T-helper 22 cell (primary cell): ENCODE measurements around the gene ABCC3.

ENCODE experiments used
- DNase-seq: peaks from one replicate; pipeline ENCODE4 v3.0.0-alpha.2; 2020; ENCODE audit warnings: low read depth

The ABCC3 gene, protein sequence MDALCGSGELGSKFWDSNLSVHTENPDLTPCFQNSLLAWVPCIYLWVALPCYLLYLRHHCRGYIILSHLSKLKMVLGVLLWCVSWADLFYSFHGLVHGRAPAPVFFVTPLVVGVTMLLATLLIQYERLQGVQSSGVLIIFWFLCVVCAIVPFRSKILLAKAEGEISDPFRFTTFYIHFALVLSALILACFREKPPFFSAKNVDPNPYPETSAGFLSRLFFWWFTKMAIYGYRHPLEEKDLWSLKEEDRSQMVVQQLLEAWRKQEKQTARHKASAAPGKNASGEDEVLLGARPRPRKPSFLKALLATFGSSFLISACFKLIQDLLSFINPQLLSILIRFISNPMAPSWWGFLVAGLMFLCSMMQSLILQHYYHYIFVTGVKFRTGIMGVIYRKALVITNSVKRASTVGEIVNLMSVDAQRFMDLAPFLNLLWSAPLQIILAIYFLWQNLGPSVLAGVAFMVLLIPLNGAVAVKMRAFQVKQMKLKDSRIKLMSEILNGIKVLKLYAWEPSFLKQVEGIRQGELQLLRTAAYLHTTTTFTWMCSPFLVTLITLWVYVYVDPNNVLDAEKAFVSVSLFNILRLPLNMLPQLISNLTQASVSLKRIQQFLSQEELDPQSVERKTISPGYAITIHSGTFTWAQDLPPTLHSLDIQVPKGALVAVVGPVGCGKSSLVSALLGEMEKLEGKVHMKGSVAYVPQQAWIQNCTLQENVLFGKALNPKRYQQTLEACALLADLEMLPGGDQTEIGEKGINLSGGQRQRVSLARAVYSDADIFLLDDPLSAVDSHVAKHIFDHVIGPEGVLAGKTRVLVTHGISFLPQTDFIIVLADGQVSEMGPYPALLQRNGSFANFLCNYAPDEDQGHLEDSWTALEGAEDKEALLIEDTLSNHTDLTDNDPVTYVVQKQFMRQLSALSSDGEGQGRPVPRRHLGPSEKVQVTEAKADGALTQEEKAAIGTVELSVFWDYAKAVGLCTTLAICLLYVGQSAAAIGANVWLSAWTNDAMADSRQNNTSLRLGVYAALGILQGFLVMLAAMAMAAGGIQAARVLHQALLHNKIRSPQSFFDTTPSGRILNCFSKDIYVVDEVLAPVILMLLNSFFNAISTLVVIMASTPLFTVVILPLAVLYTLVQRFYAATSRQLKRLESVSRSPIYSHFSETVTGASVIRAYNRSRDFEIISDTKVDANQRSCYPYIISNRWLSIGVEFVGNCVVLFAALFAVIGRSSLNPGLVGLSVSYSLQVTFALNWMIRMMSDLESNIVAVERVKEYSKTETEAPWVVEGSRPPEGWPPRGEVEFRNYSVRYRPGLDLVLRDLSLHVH (N-terminal part only)

DNA sequence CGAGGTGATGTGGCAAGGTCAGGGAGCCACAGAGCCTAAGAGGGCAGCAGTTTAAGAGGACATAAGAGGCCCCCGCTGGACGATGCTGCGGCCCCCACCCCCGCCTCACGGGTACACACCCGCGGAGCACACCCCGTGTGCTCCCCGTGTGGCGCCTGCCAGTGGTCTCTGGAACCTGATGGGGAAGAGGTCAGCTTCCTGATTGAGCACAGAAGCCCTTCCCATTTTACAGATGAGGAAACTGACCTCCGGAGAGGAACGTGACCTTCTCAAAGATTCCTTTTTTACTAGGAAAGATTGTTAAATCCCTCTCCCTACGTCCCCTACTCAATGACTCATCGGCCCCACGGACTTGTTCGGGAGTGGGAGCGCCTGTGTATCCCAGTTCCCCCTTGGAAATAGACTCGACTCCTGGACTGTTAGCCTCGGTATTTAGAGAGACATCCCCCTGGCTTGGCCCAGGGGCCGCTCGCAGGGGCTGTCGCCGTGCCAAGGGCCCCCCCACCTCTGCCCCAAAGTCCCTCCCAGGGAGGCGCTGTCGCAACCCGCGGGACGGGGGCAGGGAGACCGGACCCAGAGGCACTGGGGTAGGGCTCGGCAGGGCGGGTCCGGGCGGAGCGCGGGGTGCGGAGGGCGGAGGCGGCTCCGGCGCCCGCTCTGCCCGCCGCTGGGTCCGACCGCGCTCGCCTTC lies at the start of gene ABCC3:
ABCC3 (plus strand) TSS at position 658 of the 691 bp plus-strand sequence. CDS start 56 bp downstream, outside the sequence.
- DNase-seq, result no peak

DNA sequence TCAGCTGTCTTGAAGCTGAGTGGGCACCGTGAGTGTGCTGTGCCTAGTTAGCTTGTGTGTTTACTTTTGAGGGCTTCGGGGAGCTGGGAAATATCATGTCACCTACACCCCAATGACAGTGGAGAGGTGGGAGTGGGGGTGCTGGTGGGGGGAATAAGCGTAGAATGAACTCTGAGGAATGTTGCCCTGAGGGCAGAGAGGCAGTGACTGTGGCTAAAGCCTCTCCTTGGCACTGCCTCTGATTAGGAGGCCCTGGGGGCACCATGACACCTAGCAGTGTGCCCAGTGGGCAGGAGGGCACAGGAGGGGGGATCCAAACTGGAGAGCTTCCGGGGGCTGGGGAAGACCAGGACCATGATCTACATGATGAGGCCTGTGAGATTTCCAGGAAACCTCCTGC lies 49.3 kb upstream of the ABCC3 start:
- DNase-seq, result no peak

DNA sequence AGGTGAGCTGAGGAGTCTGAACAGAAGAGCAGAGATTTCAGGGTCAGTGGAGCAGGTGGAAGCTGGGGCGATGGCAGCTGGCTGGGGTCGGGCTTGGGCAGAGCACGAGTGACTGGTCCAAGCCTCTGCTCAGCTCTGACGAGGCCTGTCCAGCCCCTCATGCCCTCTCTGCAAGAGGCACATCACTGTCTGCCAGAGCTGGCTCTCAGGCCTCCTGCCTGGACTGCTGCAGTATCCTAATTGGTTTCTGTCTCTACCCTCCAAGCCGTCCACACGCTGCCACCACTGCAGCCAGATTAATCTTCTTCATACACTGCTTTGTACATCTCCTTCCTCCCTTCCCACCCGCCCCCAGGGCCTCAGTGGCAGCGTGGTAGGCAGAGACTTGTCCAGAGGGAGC lies 48.8 kb upstream of the ABCC3 start:
- no peak for DNase-seq

DNA sequence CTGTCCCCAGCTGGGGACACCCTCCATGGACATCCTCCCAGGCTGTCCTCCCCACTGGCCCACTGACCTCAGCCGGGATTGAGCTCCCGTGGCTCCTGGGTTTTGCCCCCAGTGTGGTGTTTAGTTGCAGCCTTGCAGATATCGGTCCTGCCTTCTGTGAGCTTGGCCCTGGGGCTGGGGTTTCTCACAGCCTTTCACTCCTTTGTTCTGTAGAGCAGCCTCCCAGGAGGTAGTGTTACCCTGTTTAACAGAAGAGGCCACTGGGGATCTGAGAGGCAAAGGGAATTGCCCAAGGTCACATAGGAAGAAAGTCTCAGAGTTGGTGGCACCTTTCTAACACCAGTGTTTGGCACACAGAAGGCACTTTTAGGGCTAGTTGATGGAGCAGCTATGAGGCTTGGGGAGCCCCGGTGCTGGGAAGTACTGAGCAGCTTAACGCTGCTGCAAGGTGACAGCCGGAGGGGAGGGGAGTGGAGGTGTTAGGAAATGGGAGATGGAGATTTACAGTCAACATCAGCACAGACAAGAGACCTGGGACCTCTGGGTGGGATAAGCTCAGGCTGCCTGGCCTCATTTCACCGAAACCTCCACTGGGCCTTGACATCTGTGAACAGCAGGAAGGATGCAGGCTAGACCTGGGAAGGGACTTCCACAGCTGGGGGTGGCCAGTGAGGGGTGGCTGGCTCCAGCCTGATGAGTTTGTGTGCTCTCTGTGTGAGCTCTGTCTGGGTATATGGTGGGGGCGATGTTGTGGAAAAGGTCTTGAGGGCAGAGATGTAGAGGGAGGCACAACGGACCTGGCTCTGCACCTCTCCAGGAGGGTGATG lies 48.0 kb upstream of the ABCC3 start:
- no peak for DNase-seq

DNA sequence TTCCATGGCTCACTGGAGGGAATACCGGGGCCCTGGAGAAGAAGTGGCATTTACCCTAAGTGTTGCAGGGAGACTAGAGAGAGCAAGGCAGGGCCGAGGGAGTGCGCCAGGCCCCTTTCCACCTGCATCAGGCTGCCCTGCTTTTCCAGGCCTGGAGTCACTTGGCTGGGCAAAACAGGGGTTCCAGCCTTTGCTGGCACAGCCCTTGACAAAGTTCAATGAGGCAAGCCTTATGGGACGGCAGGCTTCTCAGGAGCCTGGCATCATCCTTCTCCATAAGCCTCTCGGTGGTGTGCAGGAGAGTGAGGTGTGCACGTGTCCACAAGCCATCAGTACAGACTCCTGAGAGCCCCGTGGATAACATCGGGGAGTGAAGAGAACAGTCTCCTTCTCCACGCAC lies 47.1 kb upstream of the ABCC3 start:
- no peak for DNase-seq

DNA sequence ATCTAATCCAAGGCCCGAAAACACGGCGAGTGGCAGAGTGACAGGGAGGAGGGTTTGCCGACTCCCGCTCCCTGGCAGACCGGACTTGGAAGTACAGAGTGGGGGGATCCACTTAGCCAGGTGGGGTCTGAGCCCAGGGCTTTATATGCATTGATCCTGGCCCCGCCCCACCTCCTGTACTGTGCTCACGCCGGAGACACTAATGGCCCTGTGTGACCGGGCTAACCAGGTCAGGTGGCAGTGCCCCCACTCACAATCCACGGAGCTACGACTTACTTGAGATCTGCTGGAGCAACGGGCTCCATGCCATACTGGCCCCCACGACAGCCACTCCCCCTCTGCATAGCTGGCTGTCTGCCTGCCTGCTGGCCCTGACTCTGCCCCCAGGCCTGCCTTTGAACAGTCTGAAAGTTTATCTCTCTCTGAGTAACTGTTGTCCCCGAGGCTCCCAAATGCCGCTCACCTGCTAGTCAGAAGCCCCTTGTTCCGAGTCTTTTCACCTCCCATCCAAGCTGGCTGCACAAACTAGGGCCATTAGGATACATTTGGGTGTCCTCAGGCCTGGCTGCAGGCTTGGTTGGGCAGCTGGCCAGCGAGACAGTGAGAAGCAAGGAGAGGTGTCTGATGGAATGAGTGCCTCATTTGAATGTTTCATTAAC lies 46.2 kb upstream of the ABCC3 start:
- DNase-seq, result no peak

DNA sequence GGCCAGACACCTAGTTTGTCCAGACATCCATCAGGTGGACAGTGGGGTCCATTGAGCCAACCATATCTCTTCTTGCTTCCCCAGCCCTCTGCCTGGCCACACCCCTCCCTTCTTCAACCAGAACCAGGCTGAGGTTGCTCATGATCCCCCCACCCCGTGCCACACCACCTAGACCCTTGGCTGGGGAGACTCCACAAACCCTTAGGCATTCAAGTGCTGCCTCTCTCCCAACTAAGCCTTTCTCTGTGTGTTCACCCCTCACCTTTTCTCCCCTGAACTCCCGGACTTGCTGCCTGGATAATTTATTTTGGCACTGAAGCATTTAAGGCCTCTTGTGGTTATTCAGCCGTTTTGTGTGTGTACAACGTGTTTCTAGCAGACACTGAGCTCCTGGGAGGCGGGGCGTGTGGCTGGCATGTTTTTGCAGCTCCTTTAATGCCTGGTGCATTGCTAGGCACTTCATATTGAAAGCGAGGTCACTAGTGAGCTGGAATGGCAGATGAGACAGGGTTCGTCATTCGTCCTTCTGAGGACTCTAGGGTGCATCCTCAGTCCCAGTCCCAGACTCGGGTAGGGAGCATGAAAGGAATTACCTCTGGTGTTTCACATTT lies 45.5 kb upstream of the ABCC3 start:
- DNase-seq, result no peak

DNA sequence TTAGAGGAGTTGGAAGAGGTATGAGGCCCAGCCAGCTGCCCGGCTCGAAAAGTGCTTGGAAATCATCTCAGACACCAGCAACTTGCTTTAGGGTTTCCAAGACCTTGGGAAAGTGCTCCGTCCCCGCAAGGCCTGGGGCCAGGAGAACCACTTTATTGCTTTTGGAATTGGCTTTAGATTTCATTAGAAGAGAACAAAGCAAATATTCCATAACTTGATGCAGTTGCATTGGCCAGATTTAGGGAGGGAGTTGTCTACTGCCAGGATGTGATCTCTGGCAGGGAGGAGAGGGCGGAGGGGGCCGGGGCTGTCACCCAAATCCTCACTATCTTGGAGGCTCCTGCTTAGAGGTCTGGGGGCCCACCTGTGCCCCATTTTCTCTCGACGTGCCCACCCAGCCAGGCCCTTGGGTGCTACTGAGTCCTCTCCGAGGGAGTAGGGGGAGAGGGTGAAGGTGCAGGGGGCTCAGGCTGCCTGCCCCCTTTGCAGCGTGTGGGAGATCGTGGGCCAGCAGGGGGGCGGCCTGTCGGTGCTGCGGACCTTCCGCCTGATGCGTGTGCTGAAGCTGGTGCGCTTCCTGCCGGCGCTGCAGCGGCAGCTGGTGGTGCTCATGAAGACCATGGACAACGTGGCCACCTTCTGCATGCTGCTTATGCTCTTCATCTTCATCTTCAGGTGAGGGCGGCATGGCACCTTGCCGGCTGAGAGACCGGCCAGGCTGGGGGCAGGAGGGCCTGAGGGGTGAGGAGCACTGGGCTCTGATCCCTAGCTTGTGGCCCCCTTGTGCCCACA lies 43.5 kb upstream of the ABCC3 start:
- DNase-seq, result no peak

DNA sequence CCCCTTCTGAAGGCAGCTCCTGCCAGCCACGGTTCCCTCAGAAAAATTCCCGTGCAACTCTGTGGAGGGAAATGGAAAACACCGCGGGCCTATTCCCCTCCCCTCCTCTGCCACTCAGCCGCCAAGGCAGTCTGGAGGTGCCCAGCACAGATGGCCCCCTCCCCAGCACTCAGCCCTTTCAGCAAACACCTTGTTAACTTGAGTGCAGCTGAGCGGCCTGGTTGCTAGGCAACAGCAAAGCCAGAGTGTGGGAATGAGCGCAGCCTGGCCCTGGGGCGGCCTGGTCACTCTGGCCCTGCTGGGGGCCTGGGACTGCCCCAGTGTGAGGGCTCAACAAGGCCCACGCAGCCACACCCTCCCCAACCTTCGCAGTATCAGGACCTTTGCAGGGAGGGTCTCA lies 41.4 kb upstream of the ABCC3 start:
- no peak for DNase-seq

DNA sequence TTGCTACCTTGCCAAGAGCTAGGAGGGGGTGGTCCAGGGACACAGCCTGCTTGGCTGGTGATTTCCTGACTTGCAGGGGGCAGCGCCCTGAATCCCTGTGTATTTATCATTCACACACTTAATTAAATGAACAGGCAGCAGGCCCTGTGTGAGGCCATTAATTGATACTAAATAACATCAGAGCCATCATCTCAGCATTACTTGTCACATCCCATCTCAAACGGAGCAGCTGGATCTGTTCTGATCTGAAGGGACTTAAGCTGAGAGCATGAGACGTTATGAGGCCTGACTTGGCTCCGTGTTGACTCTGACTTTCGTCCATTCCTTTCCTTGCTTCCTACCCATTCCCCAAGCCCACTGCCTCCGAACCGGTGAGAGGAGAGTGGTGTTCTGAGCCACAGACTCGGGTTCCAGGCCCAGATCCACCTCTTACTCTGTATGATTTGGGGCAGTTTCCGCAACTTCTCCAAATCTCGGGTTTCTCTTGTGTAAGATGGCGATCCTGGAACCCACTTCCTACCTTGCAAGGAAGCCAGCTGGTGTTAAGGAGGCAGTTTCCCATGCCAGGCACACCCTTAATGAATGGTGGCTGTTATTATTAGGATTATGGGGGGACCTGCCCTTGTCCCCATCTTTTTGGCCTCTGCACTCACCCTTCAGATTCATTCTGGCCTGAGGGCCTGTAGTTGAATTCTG lies 40.4 kb upstream of the ABCC3 start:
- no peak for DNase-seq

DNA sequence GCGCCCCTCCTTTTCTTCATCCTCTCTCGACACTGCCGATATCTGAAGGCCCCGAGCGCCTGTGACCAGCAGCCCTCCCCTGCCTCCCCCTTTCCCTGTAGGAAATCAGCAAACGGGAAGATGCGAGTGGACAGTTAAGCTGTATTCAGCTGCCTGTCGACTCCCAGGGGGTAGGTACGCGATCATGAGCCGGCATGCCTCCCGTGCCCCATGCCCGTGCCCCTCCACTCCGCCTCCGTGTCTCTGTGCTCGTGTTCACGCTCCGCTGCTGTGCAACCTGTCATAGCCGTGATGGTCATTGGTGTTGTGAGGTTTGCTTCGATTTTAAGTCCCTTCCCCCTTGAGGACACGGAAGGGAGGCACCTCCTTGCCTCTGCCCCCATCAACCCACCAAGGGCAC lies 39.8 kb upstream of the ABCC3 start:
- no peak for DNase-seq

DNA sequence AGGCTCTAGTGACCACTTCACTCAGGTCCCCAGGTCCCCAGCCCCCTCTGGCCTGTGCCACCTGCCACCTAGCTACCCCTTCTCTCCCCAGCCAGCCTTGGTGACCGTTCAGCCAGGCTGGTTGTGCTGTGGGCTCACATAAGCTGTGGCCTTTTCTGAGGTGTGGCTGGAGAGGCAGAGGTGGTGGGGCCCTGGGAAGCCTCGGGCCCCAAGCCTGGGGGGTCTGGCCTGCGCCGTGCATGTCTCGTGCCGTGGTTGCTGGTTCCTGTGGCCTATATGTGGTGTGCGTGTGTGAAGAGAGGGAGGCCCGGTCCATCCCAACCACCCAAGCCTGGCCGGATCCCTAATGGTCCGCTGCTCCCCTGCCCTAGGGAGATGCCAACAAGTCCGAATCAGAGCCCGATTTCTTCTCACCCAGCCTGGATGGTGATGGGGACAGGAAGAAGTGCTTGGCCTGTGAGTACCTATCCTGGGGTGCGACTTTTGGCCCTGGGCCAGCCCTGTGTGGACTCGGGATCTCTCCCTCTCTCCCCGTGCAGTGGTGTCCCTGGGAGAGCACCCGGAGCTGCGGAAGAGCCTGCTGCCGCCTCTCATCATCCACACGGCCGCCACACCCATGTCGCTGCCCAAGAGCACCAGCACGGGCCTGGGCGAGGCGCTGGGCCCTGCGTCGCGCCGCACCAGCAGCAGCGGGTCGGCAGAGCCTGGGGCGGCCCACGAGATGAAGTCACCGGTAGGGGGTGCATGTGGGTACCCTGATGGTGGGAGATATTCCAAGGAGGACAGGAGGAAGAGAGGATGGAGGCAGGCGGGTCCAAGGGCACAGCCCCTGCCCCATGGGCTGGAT lies 38.3 kb upstream of the ABCC3 start:
- no peak for DNase-seq

DNA sequence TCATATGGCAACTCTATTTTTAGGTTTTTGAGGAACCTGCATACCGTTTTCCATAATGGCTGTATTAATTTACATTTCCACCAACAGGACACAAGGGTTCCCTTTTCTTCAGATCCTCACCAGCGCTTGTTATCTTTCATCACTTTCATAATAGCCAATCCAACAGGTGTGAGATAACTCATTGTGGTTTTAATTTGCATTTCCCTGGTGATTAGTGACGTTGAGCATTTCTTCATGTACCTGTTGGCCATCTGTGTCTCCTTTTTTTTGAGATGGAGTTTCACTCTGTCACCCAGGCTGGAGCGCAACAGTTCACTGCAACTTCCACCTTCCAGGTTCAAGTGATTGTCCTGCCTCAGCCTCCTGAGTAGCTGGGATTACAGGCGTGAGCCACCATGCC lies 36.2 kb upstream of the ABCC3 start:
- DNase-seq, result no peak

DNA sequence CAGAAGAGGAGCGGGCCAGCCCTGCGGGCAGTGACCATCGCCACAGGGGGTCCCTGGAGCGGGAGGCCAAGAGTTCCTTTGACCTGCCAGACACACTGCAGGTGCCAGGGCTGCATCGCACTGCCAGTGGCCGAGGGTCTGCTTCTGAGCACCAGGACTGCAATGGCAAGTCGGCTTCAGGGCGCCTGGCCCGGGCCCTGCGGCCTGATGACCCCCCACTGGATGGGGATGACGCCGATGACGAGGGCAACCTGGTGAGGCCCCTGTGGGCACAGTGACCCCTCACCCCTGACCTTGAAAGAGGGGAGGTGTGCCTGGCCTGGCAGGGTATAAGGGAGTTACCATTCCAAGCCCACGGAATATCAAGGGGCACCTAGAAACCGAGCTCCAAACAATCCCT lies 35.1 kb upstream of the ABCC3 start:
- no peak for DNase-seq

DNA sequence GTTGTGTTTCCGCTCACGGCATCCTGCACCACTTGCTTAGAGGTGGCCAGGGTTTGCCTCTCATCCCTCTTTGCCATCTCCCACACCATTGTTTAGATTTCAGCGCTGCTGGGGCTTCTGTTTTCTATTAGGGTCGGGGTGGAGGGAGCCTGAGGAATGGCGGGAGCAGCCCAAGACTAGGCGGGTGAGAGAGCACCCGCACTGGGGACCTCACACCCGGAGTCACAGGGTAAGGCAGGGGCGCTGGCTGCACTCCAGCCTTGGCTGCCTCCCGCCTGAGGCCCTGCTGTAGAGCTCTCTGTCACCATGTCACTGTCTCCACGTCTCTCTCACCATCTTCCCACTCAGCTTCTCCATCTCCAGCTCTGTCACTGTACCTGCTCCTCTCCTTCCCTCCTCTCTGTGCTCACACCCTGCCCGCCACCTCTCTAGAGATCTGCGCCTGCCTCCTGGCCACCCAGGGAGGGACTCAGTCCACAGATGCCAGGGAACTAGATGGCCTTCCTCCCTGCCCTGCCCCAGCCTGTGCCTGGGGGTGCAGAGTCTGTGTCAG lies 32.8 kb upstream of the ABCC3 start:
- no peak for DNase-seq

DNA sequence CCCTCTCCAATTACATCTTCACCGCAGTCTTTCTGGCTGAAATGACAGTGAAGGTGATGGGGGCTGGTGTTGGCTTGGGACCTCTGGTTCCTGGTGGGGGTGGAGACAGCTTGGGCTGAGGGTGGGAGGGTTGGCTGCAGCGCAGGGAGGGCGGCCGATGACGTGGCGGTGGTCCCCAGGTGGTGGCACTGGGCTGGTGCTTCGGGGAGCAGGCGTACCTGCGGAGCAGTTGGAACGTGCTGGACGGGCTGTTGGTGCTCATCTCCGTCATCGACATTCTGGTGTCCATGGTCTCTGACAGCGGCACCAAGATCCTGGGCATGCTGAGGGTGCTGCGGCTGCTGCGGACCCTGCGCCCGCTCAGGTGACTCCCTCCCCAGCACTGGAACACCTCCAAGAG lies 31.8 kb upstream of the ABCC3 start:
- DNase-seq, result no peak

DNA sequence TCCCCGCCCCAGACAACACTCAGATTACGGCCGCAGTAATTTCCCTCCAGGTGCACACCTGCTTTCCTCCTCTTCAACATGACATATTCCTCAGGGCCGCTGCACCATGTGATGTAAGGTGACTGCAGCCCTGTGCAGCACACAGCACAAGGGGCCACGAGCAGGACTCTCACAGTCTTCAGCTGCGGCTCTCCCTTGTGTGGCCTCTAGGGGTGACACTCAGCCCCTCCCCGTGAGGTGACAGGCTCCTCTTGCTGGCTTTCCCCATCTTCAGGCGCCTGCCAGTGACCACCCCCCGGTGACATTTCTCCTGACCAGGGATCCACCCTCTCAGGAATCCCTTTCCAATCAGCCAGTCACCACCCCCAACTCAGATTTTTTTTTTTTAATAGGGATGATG lies 31.3 kb upstream of the ABCC3 start:
- no peak for DNase-seq
